Activated gamma-delta T cell (primary cell): ENCODE results near the gene HMX2.

Experiments used
- DNase-seq: peaks from one replicate; lab custom pipeline; 2025; lab: John Stamatoyannopoulos, UW

HMX2 gene

DNA sequence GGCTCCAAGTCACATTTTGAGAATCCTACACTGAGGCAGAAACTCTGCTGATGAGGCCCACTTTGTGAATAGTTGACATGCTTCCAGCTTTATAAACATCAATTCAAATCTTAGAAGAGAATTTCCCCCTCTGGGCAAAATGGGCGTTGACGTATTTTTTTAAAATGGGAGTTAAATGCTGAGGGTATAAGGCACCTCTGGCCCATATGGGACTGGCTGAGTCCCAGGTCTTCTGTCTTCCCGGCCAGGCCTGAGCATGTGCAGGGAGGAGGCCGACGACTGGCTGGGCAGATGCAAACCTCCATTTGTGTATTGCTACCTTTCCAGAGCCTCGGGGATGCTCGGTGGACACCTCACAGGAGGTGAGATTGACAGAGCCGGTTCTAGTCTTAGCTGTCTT lies 44.0 kb downstream of the HMX2 start:
- DNase-seq = no peak

- no peak for DNase-seq
These were observed 46.1 kb downstream of the HMX2 start for GRCh38 chr10:123194056-123194455.
